ENCODE measurements around the gene EFCC1.
A peak's percentile ranks its signal among the peaks of the same experiment; 100 is the strongest.

GRCh38 chr3:129023909-129024308 lies 22.8 kb downstream of the EFCC1 start:
- TF ChIP-seq FOSL1 (IDR thresholded peaks at IDR 0.05; ENCODE audit: low read depth) (no peak), SP1 (IDR thresholded peaks at IDR 0.05; ENCODE audit: low read depth) (no peak), POLR2A (IDR thresholded peaks at IDR 0.05; ENCODE audit: borderline replicate concordance, extremely low read depth, insufficient read depth, insufficient read length) (no peak), SIN3A (IDR thresholded peaks at IDR 0.05; ENCODE audit: low read depth) (no peak), CTCF (IDR thresholded peaks at IDR 0.05 in 2 of 3, conservative IDR thresholded peaks at IDR 0.05 in 1 of 3; ENCODE audit: borderline replicate concordance in 1 of 3, insufficient read depth in 1 of 3, low read depth in 2 of 3, low read length in 2 of 3) (peak; percentile 36 to 57 (median 41); a peak in 4 of 6 replicates)
